ENCODE data around the gene FSCN2. TPM values are rescaled to one million over a fixed set of nuclear protein-coding genes. Genes with fewer than 3 reads are reported as not detected.
A peak's percentile ranks its signal among the peaks of the same experiment; 100 is the strongest.

The FSCN2 gene
- total RNA-seq, 2 donors from 2014 or later = 1.0 to 2.2 TPM

DNA sequence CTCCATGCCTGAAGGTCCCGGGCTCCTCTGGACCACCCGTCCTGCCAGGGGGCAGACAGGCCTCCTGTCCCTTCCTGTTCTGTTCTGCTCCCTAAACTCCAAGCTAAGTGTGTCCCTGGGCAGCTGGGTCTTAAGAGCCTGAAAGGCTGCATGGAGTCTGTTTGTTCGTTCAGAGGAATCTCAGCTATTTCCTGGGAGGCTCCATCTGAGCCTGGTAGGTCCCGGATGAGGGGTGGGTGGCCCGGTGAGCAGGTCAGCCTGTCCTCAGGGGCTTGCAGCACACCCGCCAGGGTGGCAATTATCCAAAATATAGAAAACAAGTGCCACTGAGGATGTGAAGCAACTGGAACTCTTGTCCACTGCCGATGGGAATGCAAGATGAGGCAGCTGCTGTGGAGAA is 28.1 kb upstream of the FSCN2 start:
- no peak for DNase-seq
- intact Hi-C loops (cut with DNase I) = no loop called here

DNA sequence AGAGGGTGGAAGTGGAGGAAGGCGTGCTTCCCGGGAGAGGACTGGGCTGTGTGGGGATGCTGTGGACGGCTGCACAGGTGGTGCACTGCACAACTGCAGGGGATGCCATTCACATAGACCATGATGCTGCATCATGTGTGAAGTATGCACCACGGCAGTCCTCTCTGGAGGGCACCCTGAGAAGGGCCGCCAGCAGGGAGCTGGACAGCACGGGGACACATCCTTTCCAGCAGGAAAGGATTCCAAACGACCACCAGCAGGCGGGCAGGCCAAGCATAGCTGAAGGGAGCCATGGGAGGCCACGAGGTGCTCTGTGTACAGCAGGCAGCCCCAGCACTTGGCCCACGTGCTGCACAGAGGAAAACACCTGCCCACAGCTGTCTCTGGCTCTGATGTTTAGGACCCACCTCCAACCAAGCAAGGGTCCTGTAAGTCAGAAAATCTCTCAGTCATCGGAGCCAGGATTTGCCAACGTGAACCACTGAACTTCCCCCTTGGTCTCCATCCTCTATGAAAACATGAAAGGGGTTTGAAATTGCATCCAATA is 25.6 kb upstream of the FSCN2 start:
- no peak for TF ChIP-seq CTCF (IDR thresholded peaks at IDR 0.05)
- Histone ChIP-seq H3K27ac (no peak overlapping the region), H3K4me1 (no peaks in the 10 kb centered on the region), H3K9ac (ENCODE audit: low read depth in 2 of 2, low read length in 2 of 2) (no peak overlapping the region), H3K36me3 (no peaks in the 10 kb centered on the region), H3K27me3 (no peaks in the 10 kb centered on the region), H3K4me3 (no peak overlapping the region), H3K9me3 (no peaks in the 10 kb centered on the region)
- intact Hi-C loops (cut with DNase I) = no loop called here
- no peak for DNase-seq

More for the DNA sequence above, 28.1 kb upstream of the FSCN2 start:
- H3K9me3 ChIP-seq = no peaks in the 10 kb centered on the region
- no peak overlapping the region for H3K4me3 ChIP-seq
- H3K9ac ChIP-seq (ENCODE audit: low read depth in 2 of 2, low read length in 2 of 2) = no peak overlapping the region
- H3K4me1 ChIP-seq = no peaks in the 10 kb centered on the region
- no peak overlapping the region for H3K27ac ChIP-seq
- no peak for TF ChIP-seq CTCF (IDR thresholded peaks at IDR 0.05)
- H3K27me3 ChIP-seq = no peaks in the 10 kb centered on the region
- no peaks in the 10 kb centered on the region for H3K36me3 ChIP-seq

DNA sequence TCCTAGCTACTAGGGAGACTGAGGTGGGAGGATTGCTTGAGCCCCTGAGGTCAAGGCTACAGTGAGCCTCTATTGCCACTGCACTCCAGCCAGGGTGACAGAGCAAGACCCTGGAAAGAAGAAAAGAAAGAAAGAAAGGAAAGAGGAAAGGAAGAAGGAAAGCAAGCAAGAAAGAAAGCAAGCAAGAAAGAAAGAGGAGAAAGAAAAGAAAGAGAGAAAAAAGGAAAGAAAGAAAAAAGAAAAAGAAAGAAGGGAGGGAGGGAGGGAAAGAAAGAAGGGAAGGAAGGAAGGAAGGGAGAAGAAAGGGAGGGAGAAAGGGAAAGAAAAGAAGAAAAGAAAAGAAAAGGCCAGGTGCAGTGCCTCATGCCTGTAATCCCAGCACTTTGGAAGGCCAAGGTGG is 24.6 kb upstream of the FSCN2 start:
- Histone ChIP-seq H3K27ac (no peak overlapping the region), H3K9ac (ENCODE audit: low read depth in 2 of 2, low read length in 2 of 2) (no peak overlapping the region), H3K4me1 (no peaks in the 10 kb centered on the region), H3K27me3 (no peaks in the 10 kb centered on the region), H3K4me3 (no peak overlapping the region), H3K9me3 (no peaks in the 10 kb centered on the region), H3K36me3 (no peaks in the 10 kb centered on the region)
- no peak for DNase-seq
- intact Hi-C loops (cut with DNase I) = no loop called here
- TF ChIP-seq CTCF (IDR thresholded peaks at IDR 0.05) = no peak

- Histone ChIP-seq H3K27me3 (no peaks in the 10 kb centered on the region), H3K27ac (peak overlapping the region; percentile 93), H3K4me3 (peak overlapping the region; percentile 72), H3K9me3 (no peaks in the 10 kb centered on the region), H3K36me3 (peaks cover 16% of the 10 kb centered on the region), H3K4me1 (peaks cover 5% of the 10 kb centered on the region), H3K9ac (ENCODE audit: low read depth in 2 of 2, low read length in 2 of 2) (peak overlapping the region in 1 of 2 donors; percentile 98)
- no peak for TF ChIP-seq CTCF (IDR thresholded peaks at IDR 0.05)
- no peak for DNase-seq
- intact Hi-C loops (cut with DNase I) = no loop called here
These were observed 19.5 kb upstream of the FSCN2 start for GRCh38 chr17:81508639-81509206.

DNA sequence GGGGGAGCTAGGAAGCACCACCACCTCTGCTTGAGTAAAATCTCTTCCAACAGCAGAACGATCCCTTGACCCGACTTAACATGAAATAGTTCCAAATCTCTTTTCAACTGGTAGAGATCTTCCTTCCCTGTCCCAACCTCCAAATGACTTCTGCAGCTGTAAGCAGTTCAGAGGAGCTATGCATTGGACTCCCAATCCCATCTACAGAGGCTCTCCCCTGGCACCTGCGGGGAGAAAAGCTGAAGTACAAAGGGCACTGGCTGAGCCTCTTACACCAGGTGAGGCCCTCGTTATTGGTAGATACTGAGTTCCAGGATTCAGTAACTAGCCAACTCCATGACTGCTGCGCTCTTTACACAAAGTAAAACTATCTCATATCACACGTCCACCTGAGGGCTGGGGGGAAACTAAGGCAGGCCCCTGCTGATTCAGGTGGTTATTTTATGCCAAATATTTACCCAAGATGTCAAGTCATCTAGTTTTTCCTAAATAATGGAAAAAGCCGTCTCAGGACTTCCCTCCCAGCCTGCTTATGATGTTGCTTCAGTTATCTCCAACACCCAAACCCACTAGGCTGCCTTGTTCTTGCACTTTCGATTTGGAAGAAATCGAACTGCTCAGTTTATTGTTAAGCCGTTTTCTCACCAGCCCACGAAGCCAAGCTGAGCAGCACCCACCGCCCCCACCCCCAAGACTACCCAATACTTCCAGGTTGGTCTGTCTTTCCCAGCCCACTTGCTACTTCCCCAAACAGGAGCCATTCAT is 18.8 kb upstream of the FSCN2 start:
- intact Hi-C loops (cut with DNase I) = no loop called here
- peak; percentile 59 for DNase-seq
- peaks cover 16% of the 10 kb centered on the region for H3K36me3 ChIP-seq
- H3K27me3 ChIP-seq = no peaks in the 10 kb centered on the region
- no peaks in the 10 kb centered on the region for H3K9me3 ChIP-seq
- H3K9ac ChIP-seq (ENCODE audit: low read depth in 2 of 2, low read length in 2 of 2) = peak overlapping the region; percentile 98
- no peak for TF ChIP-seq CTCF (IDR thresholded peaks at IDR 0.05)
- H3K27ac ChIP-seq = peak overlapping the region; percentile 93
- H3K4me1 ChIP-seq = peaks cover 5% of the 10 kb centered on the region
- peak overlapping the region; percentile 72 for H3K4me3 ChIP-seq

Measured in colonic mucosa (tissue), 4 donors.